GM19452 (cell line): ENCODE measurements around the gene BECN2.
A peak's percentile ranks its signal among the peaks of the same experiment; 100 is the strongest.
"Not testable (repeated sequence)": the region's sequence is repeated elsewhere in the genome, so short reads cannot be mapped to it uniquely, and the experiment has no call there.

ENCODE experiments used
- ATAC-seq: cut with Tn5 transposase; IDR thresholded peaks from one replicate; pipeline ENCODE4 v1.9.1; 2021; ENCODE audit not compliant: unreplicated experiment

Gene BECN2

GRCh38 chr1:241979071-241979470, 21.5 kb downstream of the BECN2 start:
- ATAC-seq, result no peak

GRCh38 chr1:241979926-241980325, 22.4 kb downstream of the BECN2 start:
- no peak for ATAC-seq

GRCh38 chr1:241985787-241986186, 28.2 kb downstream of the BECN2 start:
- ATAC-seq, result peak; percentile 54

- ATAC-seq, result not testable (repeated sequence)
Measured at GRCh38 chr1:241988389-241988930, 30.9 kb downstream of the BECN2 start.

- no peak for ATAC-seq
Measured at GRCh38 chr1:241990040-241990439, 32.5 kb downstream of the BECN2 start.

- no peak for ATAC-seq
Measured at GRCh38 chr1:241992734-241993133, 35.2 kb downstream of the BECN2 start.

- ATAC-seq, result no peak
Measured at GRCh38 chr1:241994171-241994570, 36.6 kb downstream of the BECN2 start.

GRCh38 chr1:241997401-241997998, 39.9 kb downstream of the BECN2 start:
- ATAC-seq, result no peak

GRCh38 chr1:241998412-241998921, 40.9 kb downstream of the BECN2 start:
- ATAC-seq, result peak; percentile 89

- ATAC-seq, result no peak
Measured at GRCh38 chr1:241999026-241999425, 41.5 kb downstream of the BECN2 start, which contains the start of gene MAP1LC3C. MAP1LC3C (minus strand) TSS chr1:241999098; CDS start chr1:241999008, 90 bp downstream.

GRCh38 chr1:242000434-242000833, 42.9 kb downstream of the BECN2 start:
- ATAC-seq, result no peak

- no peak for ATAC-seq
Measured at GRCh38 chr1:242002072-242002471, 44.5 kb downstream of the BECN2 start.

GRCh38 chr1:242002510-242002909, 44.9 kb downstream of the BECN2 start:
- ATAC-seq, result no peak

GRCh38 chr1:242004751-242005495, 47.4 kb downstream of the BECN2 start:
- ATAC-seq, result no peak

- no peak for ATAC-seq
Measured at GRCh38 chr1:242005866-242006535, 48.4 kb downstream of the BECN2 start.

GRCh38 chr1:242006976-242007375, 49.4 kb downstream of the BECN2 start:
- ATAC-seq, result no peak
